Parietal lobe (tissue), 1 donor: Measurements from ENCODE around the gene CLCA4. TPM values are rescaled to one million over a fixed set of nuclear protein-coding genes. Genes with fewer than 3 reads are reported as not detected.

Experiments used
- total RNA-seq: library from RNA; depleted of rRNA; stranded (reverse); fragments of >200 nt; gene quantifications from one replicate; pipeline ENCODE4 v1.2.3, GENCODE V29; 2014

CLCA4 gene
- total RNA-seq: not detected

GRCh38 chr1:86546787-86547221 is at the start of gene CLCA4:
TSS of gene CLCA4 (plus strand) at chr1:86547078. CDS start at chr1:86547120, 42 bp downstream.

Other genes starting within 250 kb of the CLCA4 start
- gene ODF2L, start 150.8 kb upstream of the CLCA4 start, total RNA-seq: 146 TPM
- not detected for gene CLCA2, start 122.9 kb upstream of the CLCA4 start, total RNA-seq
- gene CLCA1, start 78.2 kb upstream of the CLCA4 start, total RNA-seq: not detected
- gene SH3GLB1, start 157.5 kb downstream of the CLCA4 start, total RNA-seq: 121 TPM